Right atrium auricular region (tissue), 2 donors: ENCODE data around the gene DISC1. TPM values are rescaled to one million over a fixed set of nuclear protein-coding genes. Genes with fewer than 3 reads are reported as not detected.
"Not testable (repeated sequence)": the region's sequence is repeated elsewhere in the genome, so short reads cannot be mapped to it uniquely, and the experiment has no call there.

ENCODE experiments used
- DNase-seq: peaks from one replicate; pipeline ENCODE4 v3.0.0-alpha.2; 2019; ENCODE audit warnings: low spot score
- H3K27ac ChIP-seq, 2 donors: fragments of 200-600 bp; sonication (generic); 1 replicate in 1 of 2; 2 replicates in 1 of 2; pipeline ENCODE4 v1.5.1; 2016 to 2019
- H3K27me3 ChIP-seq, 2 donors: fragments of 200-600 bp; sonication (generic); one replicate each; pipeline versions ENCODE4 v1.5.1 to v1.6.0; 2017 to 2019
- H3K36me3 ChIP-seq: fragments of 200-600 bp; sonication (generic); one replicate; pipeline ENCODE4 v1.5.1; 2016
- H3K4me1 ChIP-seq, 2 donors: fragments of 200-600 bp; sonication (generic); one replicate each; pipeline versions ENCODE4 v1.5.1 to v1.6.0; 2017 to 2019
- H3K4me3 ChIP-seq, 2 donors: fragments of 200-600 bp; sonication (generic); 1 replicate in 1 of 2; 2 replicates in 1 of 2; pipeline ENCODE4 v1.5.1; 2017 to 2019; ENCODE audit warnings: mild to moderate bottlenecking in 1 of 2, moderate library complexity in 1 of 2
- H3K9me3 ChIP-seq, 2 donors: fragments of 200-600 bp; sonication (generic); one replicate each; pipeline ENCODE4 v1.5.1; 2019
- total RNA-seq, 2 donors: library from RNA; depleted of rRNA; stranded (reverse); fragments of >200 nt; gene quantifications; one replicate each; pipeline ENCODE4 v1.1.0, GENCODE V29; 2016
- TF ChIP-seq, protein P1 (sequence below), 2 donors: fragments of 200-600 bp; sonication (generic); IDR thresholded peaks; one replicate each; pipeline ENCODE4 v1.5.1; 2019; ENCODE audit warnings: antibody characterized with exemption in 2 of 2

DISC1 gene
- total RNA-seq, 2 donors from 2014 or later, result 1.8 to 5.3 TPM

DNA sequence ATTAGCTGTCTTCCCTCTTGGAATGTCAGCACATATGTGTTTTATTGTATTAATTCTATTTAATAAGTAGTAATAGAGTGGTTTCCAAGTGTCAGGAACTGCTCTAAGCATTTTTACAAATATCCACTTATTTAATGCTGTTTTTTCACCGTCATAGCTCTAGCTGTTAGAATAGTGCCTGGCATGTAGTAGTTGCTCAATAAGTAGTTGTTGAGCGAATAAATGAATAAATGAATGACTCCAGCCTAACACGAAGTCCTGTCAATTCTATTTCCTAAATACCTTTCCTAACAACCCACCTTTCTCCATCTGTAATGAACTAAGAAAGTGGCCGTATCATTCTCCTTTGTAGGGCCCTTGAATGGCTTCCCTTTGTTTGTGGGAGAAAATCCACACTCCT lies 312.5 kb downstream of the DISC1 start:
- H3K9me3 ChIP-seq, result no peaks in the 10 kb centered on the region
- H3K27ac ChIP-seq, result no peak overlapping the region
- TF ChIP-seq, protein P1, sequence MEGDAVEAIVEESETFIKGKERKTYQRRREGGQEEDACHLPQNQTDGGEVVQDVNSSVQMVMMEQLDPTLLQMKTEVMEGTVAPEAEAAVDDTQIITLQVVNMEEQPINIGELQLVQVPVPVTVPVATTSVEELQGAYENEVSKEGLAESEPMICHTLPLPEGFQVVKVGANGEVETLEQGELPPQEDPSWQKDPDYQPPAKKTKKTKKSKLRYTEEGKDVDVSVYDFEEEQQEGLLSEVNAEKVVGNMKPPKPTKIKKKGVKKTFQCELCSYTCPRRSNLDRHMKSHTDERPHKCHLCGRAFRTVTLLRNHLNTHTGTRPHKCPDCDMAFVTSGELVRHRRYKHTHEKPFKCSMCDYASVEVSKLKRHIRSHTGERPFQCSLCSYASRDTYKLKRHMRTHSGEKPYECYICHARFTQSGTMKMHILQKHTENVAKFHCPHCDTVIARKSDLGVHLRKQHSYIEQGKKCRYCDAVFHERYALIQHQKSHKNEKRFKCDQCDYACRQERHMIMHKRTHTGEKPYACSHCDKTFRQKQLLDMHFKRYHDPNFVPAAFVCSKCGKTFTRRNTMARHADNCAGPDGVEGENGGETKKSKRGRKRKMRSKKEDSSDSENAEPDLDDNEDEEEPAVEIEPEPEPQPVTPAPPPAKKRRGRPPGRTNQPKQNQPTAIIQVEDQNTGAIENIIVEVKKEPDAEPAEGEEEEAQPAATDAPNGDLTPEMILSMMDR (IDR thresholded peaks at IDR 0.05), result no peak
- no peaks in the 10 kb centered on the region for H3K36me3 ChIP-seq
- peaks cover 0 to 37% of the 10 kb centered on the region in 2 donors for H3K4me1 ChIP-seq
- no peak overlapping the region for H3K4me3 ChIP-seq
- no peak for DNase-seq
- no peaks in the 10 kb centered on the region for H3K27me3 ChIP-seq

DNA sequence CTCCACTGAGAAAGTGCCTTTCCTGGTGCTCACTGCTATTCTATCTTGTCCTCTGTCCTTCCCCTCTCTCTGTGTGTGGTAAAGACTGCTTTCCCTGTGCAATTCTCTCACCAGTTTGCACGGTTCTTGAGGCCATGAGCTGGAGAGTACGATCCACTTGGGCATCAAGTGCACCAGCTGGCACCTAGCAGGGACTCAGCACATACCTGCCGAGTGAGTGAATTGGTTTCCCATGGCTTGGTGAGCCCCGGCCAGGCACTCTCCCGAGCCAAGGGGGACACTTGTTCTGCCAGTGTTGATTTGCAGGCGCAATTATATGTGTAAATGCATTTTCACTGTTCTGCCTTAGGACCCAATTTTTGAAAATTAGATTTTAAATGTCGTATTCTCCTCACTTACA lies 313.5 kb downstream of the DISC1 start:
- no peak overlapping the region for H3K27ac ChIP-seq
- no peaks in the 10 kb centered on the region for H3K9me3 ChIP-seq
- no peaks in the 10 kb centered on the region for H3K27me3 ChIP-seq
- TF ChIP-seq, protein P1 (IDR thresholded peaks at IDR 0.05), result no peak
- H3K36me3 ChIP-seq, result no peaks in the 10 kb centered on the region
- DNase-seq, result no peak
- no peak overlapping the region for H3K4me3 ChIP-seq
- H3K4me1 ChIP-seq, result peaks cover 0 to 27% of the 10 kb centered on the region in 2 donors

DNA sequence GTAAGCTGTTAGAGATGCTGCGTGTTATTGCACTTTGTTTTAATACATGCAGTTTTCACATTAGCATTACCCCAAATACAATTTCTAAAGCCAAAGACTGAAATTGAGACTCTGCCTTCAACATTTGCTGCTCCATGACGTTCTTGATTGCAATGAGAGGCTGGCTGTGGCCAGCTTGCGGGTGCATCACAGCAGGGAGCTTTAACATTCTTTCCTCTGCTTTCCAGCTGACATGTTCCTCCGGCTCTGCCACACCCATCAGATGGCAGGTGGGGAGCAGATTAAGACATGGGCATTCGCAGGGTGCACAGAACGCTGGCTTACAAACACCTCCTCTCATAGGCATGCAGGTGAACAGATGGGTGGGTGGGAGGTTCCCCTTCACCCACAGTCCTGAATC lies 314.1 kb downstream of the DISC1 start:
- H3K9me3 ChIP-seq, result no peaks in the 10 kb centered on the region
- peaks cover 0 to 21% of the 10 kb centered on the region in 2 donors for H3K4me1 ChIP-seq
- no peak overlapping the region for H3K4me3 ChIP-seq
- no peaks in the 10 kb centered on the region for H3K27me3 ChIP-seq
- no peak overlapping the region for H3K27ac ChIP-seq
- TF ChIP-seq, protein P1 (IDR thresholded peaks at IDR 0.05), result no peak
- no peaks in the 10 kb centered on the region for H3K36me3 ChIP-seq
- no peak for DNase-seq

DNA sequence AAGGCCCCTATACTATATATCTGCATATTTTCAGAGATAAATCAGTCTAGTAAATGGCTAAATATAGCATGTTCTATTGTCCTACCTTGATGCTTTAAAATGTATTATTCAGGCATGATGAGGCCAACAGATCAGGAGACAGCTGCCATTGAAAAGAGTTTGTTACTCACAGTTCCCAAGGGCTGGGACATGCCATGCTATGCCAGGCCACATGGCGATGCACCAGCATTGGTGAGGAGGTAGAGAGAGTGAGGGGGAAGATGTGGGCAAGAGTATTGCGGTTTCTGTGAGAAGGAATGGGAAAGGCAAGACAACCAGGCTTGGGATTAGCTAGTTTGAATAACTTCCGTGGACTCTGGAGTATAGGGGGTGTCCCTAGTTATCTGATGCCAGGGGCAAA lies 316.5 kb downstream of the DISC1 start:
- no peaks in the 10 kb centered on the region for H3K27me3 ChIP-seq
- TF ChIP-seq, protein P1 (IDR thresholded peaks at IDR 0.05), result no peak
- no peaks in the 10 kb centered on the region for H3K4me1 ChIP-seq
- H3K27ac ChIP-seq, result no peak overlapping the region
- no peak for DNase-seq
- no peaks in the 10 kb centered on the region for H3K36me3 ChIP-seq
- no peak overlapping the region for H3K4me3 ChIP-seq
- H3K9me3 ChIP-seq, result no peaks in the 10 kb centered on the region

DNA sequence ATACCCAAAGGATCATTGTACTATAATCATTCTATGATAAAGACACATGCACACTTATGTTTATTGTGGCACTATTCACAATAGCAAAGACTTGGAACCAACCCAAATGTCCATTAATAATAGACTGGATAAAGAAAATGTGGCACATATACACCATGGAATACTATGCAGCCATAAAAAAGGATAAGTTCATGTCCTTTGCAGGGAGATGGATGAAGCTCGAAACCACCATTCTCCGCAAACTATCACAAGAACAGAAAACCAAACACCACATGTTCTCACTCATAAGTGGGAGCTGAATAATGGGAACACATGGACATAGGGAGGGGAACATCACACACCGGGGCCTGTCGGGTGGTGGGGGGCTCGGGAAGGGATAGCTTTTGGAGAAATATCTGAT lies 321.5 kb downstream of the DISC1 start:
- H3K4me3 ChIP-seq, H3K4me1 ChIP-seq, H3K36me3 ChIP-seq, H3K27ac ChIP-seq, H3K27me3 ChIP-seq, H3K9me3 ChIP-seq, DNase-seq: not testable (repeated sequence)

DNA sequence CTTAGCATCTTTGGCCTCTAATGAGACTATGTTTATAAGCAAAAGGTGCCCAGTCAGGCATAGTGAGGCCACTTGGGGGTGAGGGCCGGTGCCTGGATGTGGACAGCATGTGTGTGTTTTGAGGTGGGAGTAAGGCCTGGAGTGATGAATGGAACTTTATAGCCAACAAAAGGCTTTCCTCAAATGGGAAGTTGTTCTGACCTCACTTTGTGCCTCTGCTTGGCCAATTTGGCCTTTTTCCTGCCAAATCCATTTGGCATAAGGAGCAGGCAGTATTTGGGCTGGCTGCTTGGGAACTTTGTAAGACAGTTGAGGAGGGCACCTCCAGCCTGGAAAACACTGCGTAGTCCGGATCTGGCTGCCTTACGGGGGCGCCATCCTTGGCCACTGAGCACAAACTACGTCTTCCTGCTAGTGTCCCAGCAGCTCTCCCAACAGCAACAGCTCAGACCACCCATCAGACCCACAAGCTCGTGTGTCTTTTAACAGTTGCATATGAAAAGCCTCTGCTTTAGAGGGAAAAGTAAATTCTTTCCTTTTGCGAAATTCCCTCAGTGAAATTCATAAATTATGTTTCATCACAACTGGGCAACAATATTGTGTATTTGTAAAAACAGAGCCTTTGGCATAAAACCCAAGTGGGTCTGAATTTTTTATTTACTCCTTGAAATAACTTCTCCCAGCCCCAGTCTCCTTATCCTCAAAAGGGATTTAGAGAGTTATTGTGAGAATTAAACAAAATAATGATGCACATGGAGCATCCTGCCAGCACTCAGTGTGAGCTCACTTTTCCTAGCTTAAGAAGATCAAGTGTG lies 322.9 kb downstream of the DISC1 start:
- peak; percentile 73 for DNase-seq

More for the DNA sequence above, 322.9 kb downstream of the DISC1 start:
- peaks cover 0 to 10% of the 10 kb centered on the region in 2 donors for H3K4me1 ChIP-seq
- H3K4me3 ChIP-seq, result no peak overlapping the region
- H3K27ac ChIP-seq, result peak overlapping the region; percentile 42 to 66
- no peaks in the 10 kb centered on the region for H3K36me3 ChIP-seq
- H3K9me3 ChIP-seq, result no peaks in the 10 kb centered on the region
- no peaks in the 10 kb centered on the region for H3K27me3 ChIP-seq
- TF ChIP-seq, protein P1 (IDR thresholded peaks at IDR 0.05), result no peak
